LNCAP (cell line): ENCODE results near the gene LDHB.

ENCODE experiments used
- CTCF ChIP-seq: fragments of 450-650 bp; IDR thresholded peaks from 2 replicates; pipeline ENCODE4 v1.5.1; 2017; ENCODE audit warnings: mild to moderate bottlenecking

LDHB gene

GRCh38 chr12:21642707-21643389 is 14.8 kb downstream of the LDHB start:
- no peak for TF ChIP-seq CTCF

- no peak for TF ChIP-seq CTCF
Observed at GRCh38 chr12:21638054-21638891, 19.4 kb downstream of the LDHB start.

GRCh38 chr12:21634245-21634644 is 23.4 kb downstream of the LDHB start:
- no peak for TF ChIP-seq CTCF

- no peak for TF ChIP-seq CTCF
Observed at GRCh38 chr12:21631367-21631766, 26.3 kb downstream of the LDHB start.

- TF ChIP-seq CTCF, result no peak
Observed at GRCh38 chr12:21627924-21628323, 29.7 kb downstream of the LDHB start.

- no peak for TF ChIP-seq CTCF
Observed at GRCh38 chr12:21618566-21618965, 39.1 kb downstream of the LDHB start.

GRCh38 chr12:21617030-21617429 is 40.6 kb downstream of the LDHB start:
- no peak for TF ChIP-seq CTCF
